GM19193 (cell line): ENCODE data around the gene PCK2.
A peak's percentile ranks its signal among the peaks of the same experiment; 100 is the strongest.

Experiments
- POLR2A ChIP-seq: IDR thresholded peaks from 4 replicates; pipeline ENCODE4 v1.6.1; 2011; ENCODE audit not compliant: insufficient read depth, insufficient read length; ENCODE audit errors: extremely low read depth

The PCK2 gene

GRCh38 chr14:24080888-24081738, 13.0 kb upstream of the PCK2 start:
- TF ChIP-seq POLR2A: peak; percentile 57

GRCh38 chr14:24081739-24082211, 12.3 kb upstream of the PCK2 start:
- TF ChIP-seq POLR2A: no peak

- no peak for TF ChIP-seq POLR2A
Observed at GRCh38 chr14:24082411-24083080, 11.6 kb upstream of the PCK2 start.

GRCh38 chr14:24083462-24083861, 10.6 kb upstream of the PCK2 start:
- TF ChIP-seq POLR2A: no peak

- no peak for TF ChIP-seq POLR2A
Observed at GRCh38 chr14:24084440-24084839, 9.7 kb upstream of the PCK2 start.

- no peak for TF ChIP-seq POLR2A
Observed at GRCh38 chr14:24085215-24085614, 8.9 kb upstream of the PCK2 start.

GRCh38 chr14:24086193-24086955, 7.7 kb upstream of the PCK2 start:
- TF ChIP-seq POLR2A: no peak

- no peak for TF ChIP-seq POLR2A
Observed at GRCh38 chr14:24087004-24087403, 7.1 kb upstream of the PCK2 start.

- TF ChIP-seq POLR2A: no peak
Observed at GRCh38 chr14:24088095-24088494, 6.0 kb upstream of the PCK2 start.

- no peak for TF ChIP-seq POLR2A
Observed at GRCh38 chr14:24089890-24090289, 4.2 kb upstream of the PCK2 start.

- TF ChIP-seq POLR2A: no peak
Observed at GRCh38 chr14:24092110-24092504, 2.0 kb upstream of the PCK2 start.

GRCh38 chr14:24092505-24093206, 1.5 kb upstream of the PCK2 start:
- TF ChIP-seq POLR2A: no peak

- no peak for TF ChIP-seq POLR2A
Observed at GRCh38 chr14:24093207-24093900, 757 bp upstream of the PCK2 start.

GRCh38 chr14:24094841-24095270, 745 bp downstream of the PCK2 start:
- no peak for TF ChIP-seq POLR2A
